OCI-LY1 (cell line): ENCODE data around the gene ALKBH4.

ENCODE experiments used
- EZH2 ChIP-seq: fragments of 200-600 bp; sonication (generic), shearing (Covaris generic); IDR thresholded peaks from 2 replicates; pipeline ENCODE4 v1.8.0; 2017; ENCODE audit warnings: borderline replicate concordance, mixed run types, mild to moderate bottlenecking, antibody characterized with exemption, low read length, moderate library complexity, mixed read lengths
- TF ChIP-seq, protein P1 (sequence below): fragments of 200-600 bp; sonication (generic), shearing (Covaris generic); IDR thresholded peaks from 2 replicates; pipeline ENCODE4 v1.5.1; 2017; ENCODE audit warnings: mild to moderate bottlenecking, antibody characterized with exemption, low read length, moderate library complexity, mixed read lengths

DNA sequence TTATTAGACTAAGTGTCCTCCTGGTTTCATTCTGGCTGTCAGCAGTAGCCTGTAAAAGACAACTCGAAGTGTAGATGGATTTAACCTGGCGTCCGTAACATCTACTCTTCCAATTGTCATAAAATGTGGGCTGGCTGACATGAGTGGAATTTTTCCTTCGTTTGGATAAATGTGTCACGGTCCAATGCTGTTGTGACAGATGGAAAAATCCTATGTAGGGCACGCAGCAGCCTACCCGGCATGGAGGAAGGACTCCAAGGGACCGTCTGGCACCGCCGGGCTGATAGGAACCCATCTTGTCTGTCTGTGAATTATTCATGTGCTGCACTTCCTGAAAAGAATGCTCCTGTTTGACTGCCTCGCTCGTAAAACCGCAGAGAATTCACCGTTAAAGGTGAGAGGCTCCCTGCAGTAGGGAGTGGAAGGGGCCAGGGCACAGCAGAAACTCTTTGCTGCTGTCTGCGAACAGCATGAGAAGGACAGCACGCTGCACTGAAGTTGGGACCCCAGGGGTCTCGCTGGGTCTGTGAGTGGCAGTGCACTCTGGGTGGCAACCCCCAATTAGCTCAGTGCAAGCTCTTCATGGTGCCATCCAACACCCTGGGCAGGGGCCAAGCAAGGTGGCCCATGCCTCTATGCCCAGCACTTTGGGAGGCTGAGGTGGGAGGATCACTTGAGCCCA lies 32.9 kb downstream of the ALKBH4 start:
- no peak for TF ChIP-seq EZH2
- TF ChIP-seq, protein P1, sequence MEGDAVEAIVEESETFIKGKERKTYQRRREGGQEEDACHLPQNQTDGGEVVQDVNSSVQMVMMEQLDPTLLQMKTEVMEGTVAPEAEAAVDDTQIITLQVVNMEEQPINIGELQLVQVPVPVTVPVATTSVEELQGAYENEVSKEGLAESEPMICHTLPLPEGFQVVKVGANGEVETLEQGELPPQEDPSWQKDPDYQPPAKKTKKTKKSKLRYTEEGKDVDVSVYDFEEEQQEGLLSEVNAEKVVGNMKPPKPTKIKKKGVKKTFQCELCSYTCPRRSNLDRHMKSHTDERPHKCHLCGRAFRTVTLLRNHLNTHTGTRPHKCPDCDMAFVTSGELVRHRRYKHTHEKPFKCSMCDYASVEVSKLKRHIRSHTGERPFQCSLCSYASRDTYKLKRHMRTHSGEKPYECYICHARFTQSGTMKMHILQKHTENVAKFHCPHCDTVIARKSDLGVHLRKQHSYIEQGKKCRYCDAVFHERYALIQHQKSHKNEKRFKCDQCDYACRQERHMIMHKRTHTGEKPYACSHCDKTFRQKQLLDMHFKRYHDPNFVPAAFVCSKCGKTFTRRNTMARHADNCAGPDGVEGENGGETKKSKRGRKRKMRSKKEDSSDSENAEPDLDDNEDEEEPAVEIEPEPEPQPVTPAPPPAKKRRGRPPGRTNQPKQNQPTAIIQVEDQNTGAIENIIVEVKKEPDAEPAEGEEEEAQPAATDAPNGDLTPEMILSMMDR, result no peak
